Caco-2 (cell line): ENCODE results near the gene GRIN2A. TPM values are rescaled to one million over a fixed set of nuclear protein-coding genes. Genes with fewer than 3 reads are reported as not detected.
A peak's percentile ranks its signal among the peaks of the same experiment; 100 is the strongest.

Source experiments
- BruUV-seq: library from RNA; stranded (reverse); fragments of 400-500 nt; replicated peaks from 2 replicates; lab custom pipeline; 2021; lab: Mats Ljungman, UMichigan
- CTCF ChIA-PET: fragments of 300-600 bp; sonication (Branson Sonifier 250); formaldehyde crosslinking; loops from one replicate; lab custom pipeline; 2022; ENCODE audit warnings: antibody characterized with exemption; lab: Charles Lee
- POLR2A ChIA-PET: fragments of 300-600 bp; sonication (Branson Sonifier 250); formaldehyde crosslinking; loops from one replicate; lab custom pipeline; 2022; ENCODE audit warnings: antibody characterized with exemption; lab: Charles Lee
- DNase-seq, 2 experiments: peaks; one replicate each; pipeline versions ENCODE4 v3.0.0 to v3.0.0-alpha.2; 2020 to 2022
- H3K27me3 ChIP-seq: replicated peaks from 2 replicates; pipeline ENCODE4 v1.6.0; 2011; ENCODE audit warnings: low read length; ENCODE audit not compliant: control insufficient read depth, insufficient read depth
- H3K36me3 ChIP-seq: 2 replicates; pipeline ENCODE4 v1.5.1; 2011; ENCODE audit warnings: low read length; ENCODE audit not compliant: control insufficient read depth, insufficient read depth
- H3K4me1 ChIP-seq: fragments of 250-450 bp; sonication (Bioruptor Pico); 2 replicates; pipeline ENCODE4 v1.5.1; 2020; ENCODE audit warnings: mild to moderate bottlenecking
- H3K4me3 ChIP-seq: 2 replicates; pipeline ENCODE4 v1.5.1; 2011; ENCODE audit warnings: low read depth, mild to moderate bottlenecking, control low read depth, low read length
- H3K9me3 ChIP-seq: fragments of 250-450 bp; sonication (Bioruptor Pico); 2 replicates; pipeline ENCODE4 v1.5.1; 2020; ENCODE audit warnings: mild to moderate bottlenecking, moderate library complexity
- H3K27ac Mint-ChIP-seq: one replicate; pipeline ENCODE4 v1.8.0; 2022; ENCODE audit warnings: mixed read lengths; ENCODE audit not compliant: unreplicated experiment
- H3K27me3 Mint-ChIP-seq: one replicate; pipeline ENCODE4 v1.8.0; 2022; ENCODE audit warnings: mixed read lengths; ENCODE audit not compliant: insufficient read depth, unreplicated experiment
- H3K36me3 Mint-ChIP-seq: one replicate; pipeline ENCODE4 v1.8.0; 2022; ENCODE audit warnings: mild to moderate bottlenecking, mixed read lengths; ENCODE audit not compliant: insufficient read depth, unreplicated experiment
- H3K4me1 Mint-ChIP-seq: one replicate; pipeline ENCODE4 v1.8.0; 2022; ENCODE audit warnings: low read depth, mixed read lengths; ENCODE audit not compliant: unreplicated experiment
- H3K4me3 Mint-ChIP-seq: one replicate; pipeline ENCODE4 v1.8.0; 2022; ENCODE audit warnings: mild to moderate bottlenecking, moderate library complexity, mixed read lengths; ENCODE audit not compliant: unreplicated experiment
- H3K9me3 Mint-ChIP-seq: one replicate; pipeline ENCODE4 v1.8.0; 2022; ENCODE audit warnings: mixed read lengths; ENCODE audit not compliant: unreplicated experiment
- intact Hi-C: fragments of 100-400 bp; cut with micrococcal nuclease; formaldehyde crosslinking; loops from one replicate; pipeline ENCODE4 v1.10.0; 2022; ENCODE audit not compliant: unreplicated experiment
- total RNA-seq: library from RNA; stranded (reverse); gene quantifications from 2 replicates; pipeline ENCODE4 v1.2.3, GENCODE V29; 2022
- TF ChIP-seq, protein P1 (sequence below), 2 experiments: fragments of 200-600 bp in 1 of 2; IDR thresholded peaks; 1 replicate in 1 of 2; 2 replicates in 1 of 2; pipeline versions ENCODE4 v1.5.1 to v1.8.0; 2011 to 2022; ENCODE audit warnings: antibody characterized with exemption in 1 of 2, control low read depth in 1 of 2, inconsistent platforms in 1 of 2, low read depth in 1 of 2, low read length in 1 of 2, mild to moderate bottlenecking in 1 of 2, moderate library complexity in 1 of 2; ENCODE audit not compliant: insufficient read depth in 1 of 2, severe bottlenecking in 1 of 2, unreplicated experiment in 1 of 2

Gene GRIN2A
- total RNA-seq, 1 experiment from 2014 or later = 0.54 TPM

DNA sequence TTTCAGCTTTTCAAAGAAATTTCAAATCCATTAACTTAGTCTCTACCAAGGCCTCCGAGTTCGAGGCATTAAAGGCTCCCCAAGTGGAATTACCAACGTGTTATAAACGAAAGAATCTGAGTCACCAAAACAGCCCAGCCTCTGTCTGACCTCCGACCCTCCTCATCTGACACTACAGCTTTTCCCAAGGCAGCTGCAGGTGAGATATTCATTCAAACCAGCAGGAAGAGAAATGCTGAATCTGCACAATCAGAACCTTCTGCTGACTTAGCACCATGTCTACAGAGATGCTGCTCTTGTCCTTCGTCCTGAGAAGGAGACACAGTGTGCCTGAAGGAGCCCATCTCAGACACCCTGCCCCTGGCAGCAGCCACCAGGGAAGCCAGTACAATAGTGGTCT lies 30.5 kb downstream of the GRIN2A start:
- no peak for DNase-seq

DNA sequence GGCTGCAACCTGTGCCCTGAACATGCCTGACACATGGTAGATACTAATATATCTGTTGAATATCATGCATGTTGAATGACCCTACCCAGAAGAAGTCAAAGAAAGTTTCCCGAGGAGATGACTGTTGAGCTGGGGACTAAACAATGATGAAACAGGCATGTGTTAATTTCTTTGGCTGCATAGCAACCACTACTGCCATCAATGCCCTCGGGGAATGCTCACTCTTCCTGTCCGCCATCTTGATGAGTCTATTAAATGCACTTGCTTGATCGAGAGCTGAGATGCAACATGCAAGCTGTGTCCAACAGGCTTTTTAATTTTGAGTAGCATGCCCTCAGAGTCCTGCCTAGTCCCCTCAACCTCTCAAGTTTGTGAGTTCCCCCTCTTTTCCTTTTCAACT lies 31.3 kb downstream of the GRIN2A start:
- intact Hi-C loops = no loop called here
- Mint-ChIP-seq H3K27ac (peak overlapping the region; percentile 5), H3K27me3 (no peaks in the 10 kb centered on the region), H3K36me3 (no peaks in the 10 kb centered on the region), H3K4me3 (no peak overlapping the region), H3K4me1 (no peaks in the 10 kb centered on the region), H3K9me3 (no peaks in the 10 kb centered on the region)
- H3K4me1 ChIP-seq = no peaks in the 10 kb centered on the region
- H3K9me3 ChIP-seq = no peaks in the 10 kb centered on the region
- H3K27me3 ChIP-seq = no peaks in the 10 kb centered on the region; the same call in 1 of the 2 replicates
- no peak overlapping the region for H3K4me3 ChIP-seq
- CTCF ChIA-PET = no interaction called here
- POLR2A ChIA-PET = no interaction called here
- no TSS peak for BruUV-seq
- DNase-seq = no peak
- H3K36me3 ChIP-seq = no peaks in the 10 kb centered on the region
- TF ChIP-seq, protein P1, sequence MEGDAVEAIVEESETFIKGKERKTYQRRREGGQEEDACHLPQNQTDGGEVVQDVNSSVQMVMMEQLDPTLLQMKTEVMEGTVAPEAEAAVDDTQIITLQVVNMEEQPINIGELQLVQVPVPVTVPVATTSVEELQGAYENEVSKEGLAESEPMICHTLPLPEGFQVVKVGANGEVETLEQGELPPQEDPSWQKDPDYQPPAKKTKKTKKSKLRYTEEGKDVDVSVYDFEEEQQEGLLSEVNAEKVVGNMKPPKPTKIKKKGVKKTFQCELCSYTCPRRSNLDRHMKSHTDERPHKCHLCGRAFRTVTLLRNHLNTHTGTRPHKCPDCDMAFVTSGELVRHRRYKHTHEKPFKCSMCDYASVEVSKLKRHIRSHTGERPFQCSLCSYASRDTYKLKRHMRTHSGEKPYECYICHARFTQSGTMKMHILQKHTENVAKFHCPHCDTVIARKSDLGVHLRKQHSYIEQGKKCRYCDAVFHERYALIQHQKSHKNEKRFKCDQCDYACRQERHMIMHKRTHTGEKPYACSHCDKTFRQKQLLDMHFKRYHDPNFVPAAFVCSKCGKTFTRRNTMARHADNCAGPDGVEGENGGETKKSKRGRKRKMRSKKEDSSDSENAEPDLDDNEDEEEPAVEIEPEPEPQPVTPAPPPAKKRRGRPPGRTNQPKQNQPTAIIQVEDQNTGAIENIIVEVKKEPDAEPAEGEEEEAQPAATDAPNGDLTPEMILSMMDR (IDR thresholded peaks at IDR 0.05; ENCODE audit: insufficient read depth in 1 of 2, low read depth in 1 of 2, low read length in 1 of 2, severe bottlenecking in 1 of 2, unreplicated experiment in 1 of 2) = no peak

More for the DNA sequence above, 30.5 kb downstream of the GRIN2A start:
- POLR2A ChIA-PET = no interaction called here
- Mint-ChIP-seq H3K4me1 (no peaks in the 10 kb centered on the region), H3K4me3 (no peak overlapping the region), H3K9me3 (no peaks in the 10 kb centered on the region), H3K27ac (no peak overlapping the region), H3K36me3 (no peaks in the 10 kb centered on the region), H3K27me3 (no peaks in the 10 kb centered on the region)
- no peaks in the 10 kb centered on the region for H3K36me3 ChIP-seq
- no peaks in the 10 kb centered on the region; the same call in 1 of the 2 replicates for H3K27me3 ChIP-seq
- no peaks in the 10 kb centered on the region for H3K9me3 ChIP-seq
- H3K4me1 ChIP-seq = no peaks in the 10 kb centered on the region
- TF ChIP-seq, protein P1 (IDR thresholded peaks at IDR 0.05; ENCODE audit: insufficient read depth in 1 of 2, low read depth in 1 of 2, low read length in 1 of 2, severe bottlenecking in 1 of 2, unreplicated experiment in 1 of 2) = no peak
- H3K4me3 ChIP-seq = no peak overlapping the region
- BruUV-seq = no TSS peak
- intact Hi-C loops = no loop called here
- CTCF ChIA-PET = no interaction called here

DNA sequence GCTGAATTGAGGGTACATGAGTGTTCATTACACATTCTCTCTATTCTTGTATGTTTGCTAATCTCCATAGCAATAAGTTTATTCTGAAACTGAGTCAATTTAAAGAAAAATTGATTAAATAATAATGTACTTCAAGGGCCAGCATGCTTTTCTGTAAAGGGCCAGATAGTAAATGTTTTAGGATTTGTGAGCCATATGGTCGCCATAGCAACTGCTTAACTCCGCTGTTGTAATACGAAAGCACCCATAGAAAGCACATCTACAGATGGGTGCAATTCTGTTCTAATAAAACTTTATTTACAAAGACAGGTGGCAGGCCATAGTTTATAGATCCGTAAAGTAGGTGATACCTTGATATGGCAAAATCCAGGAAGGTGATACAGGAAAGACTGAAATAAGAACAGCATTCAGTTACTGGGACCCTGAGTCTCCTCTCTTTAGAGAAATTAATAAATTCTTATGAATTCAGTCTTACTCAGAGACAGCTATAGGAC lies 36.6 kb downstream of the GRIN2A start:
- TF ChIP-seq, protein P1 (IDR thresholded peaks at IDR 0.05; ENCODE audit: insufficient read depth in 1 of 2, low read depth in 1 of 2, low read length in 1 of 2, severe bottlenecking in 1 of 2, unreplicated experiment in 1 of 2) = no peak
- ChIA-PET CTCF (no interaction called here), POLR2A (no interaction called here)
- intact Hi-C loops = no loop called here
- H3K4me1 Mint-ChIP-seq = no peaks in the 10 kb centered on the region
- Histone ChIP-seq H3K4me1 (no peaks in the 10 kb centered on the region), H3K36me3 (no peaks in the 10 kb centered on the region), H3K4me3 (no peak overlapping the region), H3K27me3 (no peaks in the 10 kb centered on the region; the same call in 1 of the 2 replicates), H3K9me3 (no peaks in the 10 kb centered on the region)
- H3K9me3 Mint-ChIP-seq = no peaks in the 10 kb centered on the region
- H3K27ac Mint-ChIP-seq = no peak overlapping the region
- no peaks in the 10 kb centered on the region for H3K36me3 Mint-ChIP-seq
- no peak for DNase-seq
- H3K27me3 Mint-ChIP-seq = no peaks in the 10 kb centered on the region
- BruUV-seq = no TSS peak
- H3K4me3 Mint-ChIP-seq = no peak overlapping the region
